Endometrial microvascular endothelial cells (primary cell): ENCODE results near the gene NAGK. TPM values are rescaled to one million over a fixed set of nuclear protein-coding genes. Genes with fewer than 3 reads are reported as not detected.
"Not testable (repeated sequence)": the region's sequence is repeated elsewhere in the genome, so short reads cannot be mapped to it uniquely, and the experiment has no call there.

Experiments
- in situ Hi-C: cut with HindIII; loops from 2 replicates; pipeline ENCODE4 v1.10.0; 2017; ENCODE audit warnings: low sequenced_read_pairs, low pct_unique_long_range_greater_than_20kb; ENCODE audit errors: inconsistent ontology term
- total RNA-seq: library from RNA; depleted of rRNA; stranded (reverse); fragments of >200 nt; gene quantifications from one replicate; pipeline ENCODE4 v1.2.3, GENCODE V29; 2015; ENCODE audit errors: inconsistent ontology term

NAGK gene
- total RNA-seq, 1 donor from 2014 or later = 105 TPM

- in situ Hi-C loops = no loop called here
Observed at GRCh38 chr2:71066856-71067255, 1.6 kb upstream of the NAGK start.

GRCh38 chr2:71067567-71068217 is 756 bp upstream of the NAGK start:
- in situ Hi-C loops = no loop called here

- in situ Hi-C loops = no loop called here
Observed at GRCh38 chr2:71069376-71069775, 928 bp downstream of the NAGK start.

- in situ Hi-C loops = no loop called here
Observed at GRCh38 chr2:71070294-71071093, 2.0 kb downstream of the NAGK start.

- in situ Hi-C loops = no loop called here
Observed at GRCh38 chr2:71071681-71072398, 3.4 kb downstream of the NAGK start.

GRCh38 chr2:71072492-71072891 is 4.0 kb downstream of the NAGK start:
- in situ Hi-C loops = no loop called here

- in situ Hi-C loops = no loop called here
Observed at GRCh38 chr2:71073475-71073874, 5.0 kb downstream of the NAGK start.

GRCh38 chr2:71074893-71075395 is 6.5 kb downstream of the NAGK start:
- in situ Hi-C loops = no loop called here

- in situ Hi-C loops = no loop called here
Observed at GRCh38 chr2:71078624-71079023, 10.2 kb downstream of the NAGK start.

- in situ Hi-C loops = no loop called here
Observed at GRCh38 chr2:71082402-71083252, 14.2 kb downstream of the NAGK start.

GRCh38 chr2:71083297-71083696 is 14.8 kb downstream of the NAGK start:
- in situ Hi-C loops = not testable (repeated sequence)

- in situ Hi-C loops = not testable (repeated sequence)
Observed at GRCh38 chr2:71083752-71084312, 15.4 kb downstream of the NAGK start.

GRCh38 chr2:71085325-71086003 is 17.0 kb downstream of the NAGK start:
- in situ Hi-C loops = not testable (repeated sequence)

GRCh38 chr2:71089475-71089874 is 21.0 kb downstream of the NAGK start:
- in situ Hi-C loops = not testable (repeated sequence)

- in situ Hi-C loops = not testable (repeated sequence)
Observed at GRCh38 chr2:71091808-71092207, 23.4 kb downstream of the NAGK start.

- in situ Hi-C loops = not testable (repeated sequence)
Observed at GRCh38 chr2:71092491-71093260, 24.2 kb downstream of the NAGK start.
